Measurements from ENCODE around the gene RLN1.
"Not testable (repeated sequence)": the region's sequence is repeated elsewhere in the genome, so short reads cannot be mapped to it uniquely, and the experiment has no call there.

The RLN1 gene

DNA sequence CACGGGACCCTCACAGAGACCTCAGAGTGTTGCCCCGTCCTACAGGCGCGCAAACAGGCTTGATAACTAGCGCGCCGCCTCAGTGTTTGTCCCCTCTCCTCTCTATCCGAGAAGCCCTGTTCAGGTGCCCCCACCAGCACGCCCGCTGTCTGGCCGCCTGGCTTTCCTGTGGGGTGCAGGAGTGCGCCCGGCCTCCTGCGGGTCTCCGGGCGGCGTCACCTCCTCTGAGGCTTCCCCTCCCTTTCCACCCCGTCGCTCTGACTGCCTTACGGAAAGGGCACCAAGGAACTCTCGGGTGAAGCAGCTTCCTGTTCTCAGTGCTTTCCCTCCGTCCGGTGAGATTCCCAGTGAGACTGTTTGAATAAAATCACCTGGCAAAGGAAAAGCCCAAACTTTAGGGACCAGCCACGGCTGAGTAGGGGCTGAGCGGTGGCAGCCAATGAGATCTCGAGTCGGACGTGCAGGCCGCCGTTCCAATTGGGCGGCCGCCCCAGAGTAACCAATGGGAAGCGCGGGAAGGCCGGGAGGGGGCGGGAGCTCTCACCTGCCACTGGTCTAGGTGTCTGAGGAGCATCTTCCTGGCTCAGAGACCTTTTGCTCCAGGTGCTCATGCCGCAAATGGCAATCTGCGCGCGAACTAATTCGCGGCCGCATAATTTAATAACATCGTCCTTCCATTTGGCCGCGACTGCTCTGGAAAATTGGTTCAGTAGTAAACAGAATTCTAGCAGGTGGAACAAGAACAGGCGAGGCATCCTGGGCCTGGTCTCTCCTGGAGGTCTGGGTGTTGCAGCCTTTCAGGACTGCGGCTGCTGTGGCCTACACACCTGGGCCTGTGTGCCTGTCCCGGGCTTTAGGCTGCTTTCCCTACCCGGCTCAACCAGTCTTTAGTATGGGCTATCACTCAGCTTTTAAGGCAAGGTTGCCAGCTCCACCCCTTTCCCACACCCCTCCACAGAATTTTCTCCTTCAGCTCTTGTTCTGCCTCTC is at the start of gene RLN1:
TSS of gene RLN1 (minus strand) at position 885 of the 990 bp plus-strand sequence. CDS start at position 755, 130 bp downstream.
- DNase-seq (ENCODE audit: low spot score), result not testable (repeated sequence)

- no peak for DNase-seq (ENCODE audit: low spot score)
Observed at GRCh38 chr9:5389109-5389732, 49.5 kb upstream of the RLN1 start.

- no peak for DNase-seq (ENCODE audit: low spot score)
Observed at GRCh38 chr9:5388026-5388819, 48.5 kb upstream of the RLN1 start.

DNA sequence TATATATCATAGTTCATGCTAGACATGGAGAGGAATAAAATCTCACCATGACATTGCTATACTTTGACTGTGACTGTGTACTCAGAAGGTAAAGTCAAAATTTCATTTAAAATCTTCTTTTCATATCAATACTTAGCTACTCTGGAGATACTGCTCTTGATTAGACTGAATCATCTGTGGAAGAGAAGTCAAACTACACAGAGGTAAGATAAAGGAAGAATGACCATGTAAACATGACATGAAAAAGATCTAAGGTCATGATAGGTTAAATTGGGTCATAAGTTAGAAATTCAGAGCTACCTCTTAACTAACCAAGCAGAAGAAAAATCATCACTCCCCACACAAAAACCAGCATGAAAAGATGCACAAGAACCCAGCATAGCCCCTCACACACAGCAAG is 44.8 kb upstream of the RLN1 start:
- no peak for DNase-seq (ENCODE audit: low spot score)

DNA sequence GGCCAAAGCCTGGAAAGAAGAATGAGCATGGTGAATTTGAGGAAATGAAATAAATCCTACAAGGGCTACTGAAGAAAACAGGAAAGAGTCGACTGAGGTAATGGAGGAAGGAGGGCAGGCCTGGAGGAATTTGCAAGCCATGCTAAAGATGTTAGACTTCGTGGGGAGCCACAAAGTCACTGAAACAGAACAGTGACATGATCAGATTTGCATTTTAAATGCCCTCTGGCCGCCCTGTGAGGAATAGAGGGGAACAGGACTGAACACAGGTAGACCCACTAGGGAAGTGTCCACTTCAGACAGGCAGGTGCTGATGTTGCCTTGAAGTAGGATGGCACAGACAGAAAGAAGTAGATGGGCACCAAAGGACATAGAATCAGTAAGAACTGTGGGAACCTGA is 42.8 kb upstream of the RLN1 start:
- no peak for DNase-seq (ENCODE audit: low spot score)

DNA sequence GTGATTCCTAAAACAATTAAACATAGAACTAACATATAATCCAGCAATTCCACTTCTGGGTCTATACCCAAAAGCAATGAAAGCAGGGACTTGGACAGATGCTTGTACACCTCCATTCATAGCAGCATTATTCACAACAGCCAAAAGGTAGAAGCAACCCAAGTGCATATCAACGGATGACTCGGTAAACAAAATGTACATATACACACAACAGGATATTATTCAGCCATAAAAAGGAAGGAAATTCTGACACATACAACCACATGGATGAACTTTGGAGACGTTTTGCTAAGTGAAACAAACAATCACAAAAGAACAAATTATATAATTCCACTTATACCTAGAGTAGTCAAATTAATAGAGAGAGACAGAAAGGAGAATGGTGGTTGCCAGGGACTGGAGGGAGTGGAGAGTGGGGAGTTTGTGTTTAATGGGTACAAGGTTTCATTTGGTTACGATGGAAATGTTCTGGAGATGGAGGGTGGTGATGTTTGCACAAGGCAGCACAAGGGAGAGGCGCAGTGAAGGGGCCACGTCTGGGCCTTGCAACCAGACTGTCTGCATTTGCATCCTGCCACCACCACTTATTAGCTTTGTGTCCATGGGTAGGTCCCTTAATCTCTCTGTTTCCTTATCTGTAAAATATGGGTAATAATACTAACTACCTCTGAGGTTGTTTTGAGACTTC is 36.3 kb upstream of the RLN1 start:
- DNase-seq (ENCODE audit: low spot score), result no peak

- no peak for DNase-seq (ENCODE audit: low spot score)
Observed at GRCh38 chr9:5375091-5375490, 35.4 kb upstream of the RLN1 start.

GRCh38 chr9:5364294-5365024 is 24.8 kb upstream of the RLN1 start:
- no peak for DNase-seq (ENCODE audit: low spot score)

DNA sequence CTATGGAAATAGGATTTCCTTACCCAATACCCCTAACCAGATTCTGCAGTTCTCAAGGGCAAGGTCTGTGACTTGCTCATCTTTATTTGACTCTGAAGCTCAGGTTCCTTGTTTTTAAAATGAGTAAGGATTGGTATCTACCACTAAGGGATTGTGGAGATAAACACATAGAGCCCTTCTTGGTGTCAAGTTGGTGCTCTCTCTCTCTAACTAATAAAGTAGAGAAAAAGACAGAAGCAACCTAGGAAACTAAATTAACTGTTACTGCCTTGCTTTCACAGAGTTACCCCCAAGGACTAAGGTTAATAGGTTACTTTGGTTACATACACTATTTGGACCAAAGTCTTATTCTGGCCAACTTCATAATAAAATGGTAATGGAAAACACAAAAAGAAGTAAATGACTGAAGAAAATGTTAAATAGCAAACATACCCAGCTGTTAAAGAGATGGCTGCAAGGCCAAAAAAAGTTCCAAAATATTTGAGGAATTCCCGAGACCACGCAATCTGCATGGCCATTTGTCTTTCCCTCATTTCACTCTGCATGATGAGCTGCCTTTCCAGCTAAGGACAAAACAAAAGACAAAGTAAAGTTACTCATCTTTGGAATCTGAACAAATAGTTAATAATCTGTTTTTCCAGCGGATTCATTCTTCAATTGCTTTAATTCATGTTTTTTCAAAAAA is 21.8 kb upstream of the RLN1 start:
- no peak for DNase-seq (ENCODE audit: low spot score)

GRCh38 chr9:5360341-5360740 is 20.7 kb upstream of the RLN1 start:
- DNase-seq (ENCODE audit: low spot score), result no peak

DNA sequence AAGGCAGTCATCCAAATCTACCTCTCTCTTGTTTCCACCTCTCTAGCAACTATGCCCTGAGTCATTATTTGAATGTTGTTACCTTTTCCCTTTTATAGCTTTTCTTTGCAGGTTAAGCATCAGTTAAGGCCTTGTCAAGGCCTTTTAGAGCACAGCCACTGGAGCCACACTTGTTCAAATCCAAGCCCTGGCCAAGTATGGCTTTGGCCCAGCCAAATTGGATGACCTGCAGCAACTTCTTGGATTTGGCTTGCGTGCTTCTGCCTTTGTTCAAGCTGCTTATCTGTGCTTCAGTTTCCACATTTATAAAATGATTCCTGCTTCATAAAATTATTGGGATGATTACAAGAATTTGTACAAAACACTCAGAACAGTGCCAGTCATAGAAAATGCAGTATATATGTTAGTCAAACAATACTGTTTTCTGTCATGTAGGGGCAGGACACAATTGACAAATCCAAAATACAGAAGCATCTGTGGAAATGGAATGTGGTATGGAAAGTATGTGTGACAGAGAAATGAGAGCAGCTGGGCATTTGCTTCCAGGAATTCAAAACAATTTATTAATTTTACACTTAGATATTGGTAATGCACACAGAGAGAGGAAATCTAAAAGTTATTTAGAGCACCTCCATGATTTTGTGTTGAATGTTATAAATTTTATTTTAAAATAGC is 17.9 kb upstream of the RLN1 start:
- no peak for DNase-seq (ENCODE audit: low spot score)

- no peak for DNase-seq (ENCODE audit: low spot score)
Observed at GRCh38 chr9:5355817-5356216, 16.1 kb upstream of the RLN1 start.

GRCh38 chr9:5355226-5355625 is 15.6 kb upstream of the RLN1 start:
- DNase-seq (ENCODE audit: low spot score), result no peak

- DNase-seq (ENCODE audit: low spot score), result no peak
Observed at GRCh38 chr9:5354184-5354583, 14.5 kb upstream of the RLN1 start.

- no peak for DNase-seq (ENCODE audit: low spot score)
Observed at GRCh38 chr9:5352637-5353248, 13.1 kb upstream of the RLN1 start.

DNA sequence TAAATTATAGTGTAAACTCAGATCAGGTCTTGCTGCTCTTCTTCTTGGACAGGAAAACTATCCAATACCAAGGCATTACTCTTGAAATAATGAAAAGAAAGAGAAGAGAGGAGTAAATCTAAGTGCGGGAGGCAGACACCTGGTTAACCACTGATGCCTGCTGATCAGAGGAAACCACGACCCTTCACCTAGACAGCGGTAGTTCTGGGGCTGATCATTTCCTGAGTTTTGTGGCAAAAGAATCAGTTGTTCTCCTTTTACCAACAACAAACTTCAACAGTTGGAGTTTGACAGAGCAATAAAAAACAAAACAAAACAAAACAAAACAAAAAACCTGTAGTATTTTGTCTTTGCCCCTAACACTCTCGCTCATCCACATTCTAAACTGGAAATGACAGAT is 3.0 kb downstream of the RLN1 start:
- no peak for DNase-seq (ENCODE audit: low spot score)

- not testable (repeated sequence) for DNase-seq (ENCODE audit: low spot score)
Observed at GRCh38 chr9:5331276-5331675, 8.4 kb downstream of the RLN1 start.

GRCh38 chr9:5326893-5327548 is 12.7 kb downstream of the RLN1 start:
- no peak for DNase-seq (ENCODE audit: low spot score)

- no peak for DNase-seq (ENCODE audit: low spot score)
Observed at GRCh38 chr9:5326187-5326586, 13.5 kb downstream of the RLN1 start.
